Natural killer cell (primary cell): ENCODE measurements around the gene AGBL4. TPM values are rescaled to one million over a fixed set of nuclear protein-coding genes. Genes with fewer than 3 reads are reported as not detected.

ENCODE experiments used
- ATAC-seq, 3 donors: fragments of 150-1000 bp in 2 of 3; fragments of 200-7000 bp in 1 of 3; cut with Tn5 transposase; 1 replicate in 1 of 3; 2 replicates in 2 of 3; pipeline ENCODE4 v1.10.0; 2021; ENCODE audit warnings: mild to moderate bottlenecking in 2 of 3, moderate library complexity in 2 of 3
- DNase-seq, 2 donors: peaks; one replicate each; pipeline versions ENCODE4 v3.0.0 to v3.0.0-alpha.2; 2013 to 2021; ENCODE audit warnings: mixed read lengths in 1 of 2
- H3K27ac ChIP-seq: one replicate; pipeline ENCODE4 v1.5.1; 2013; ENCODE audit warnings: mild to moderate bottlenecking, low read length
- H3K27me3 ChIP-seq: one replicate; pipeline ENCODE4 v1.6.1; 2013; ENCODE audit warnings: low read length; ENCODE audit not compliant: control insufficient read depth, insufficient read depth
- H3K36me3 ChIP-seq: one replicate; pipeline ENCODE4 v1.6.1; 2013; ENCODE audit warnings: low read length; ENCODE audit not compliant: control insufficient read depth, insufficient read depth
- H3K4me1 ChIP-seq: one replicate; pipeline ENCODE4 v1.6.1; 2013; ENCODE audit warnings: low read length; ENCODE audit not compliant: control insufficient read depth, insufficient read depth
- H3K4me3 ChIP-seq: one replicate; pipeline ENCODE4 v1.5.1; 2013; ENCODE audit warnings: low read length
- H3K9me3 ChIP-seq: one replicate; pipeline ENCODE4 v1.6.1; 2013; ENCODE audit warnings: low read length; ENCODE audit not compliant: control insufficient read depth, insufficient read depth
- H3K27ac Mint-ChIP-seq, 2 donors: one replicate each; pipeline ENCODE4 v1.8.0; 2022; ENCODE audit warnings: mild to moderate bottlenecking in 2 of 2, mixed read lengths in 2 of 2, moderate library complexity in 1 of 2
- H3K27me3 Mint-ChIP-seq, 2 donors: one replicate each; pipeline ENCODE4 v1.8.0; 2022; ENCODE audit warnings: low read depth in 2 of 2, mixed read lengths in 2 of 2
- H3K36me3 Mint-ChIP-seq: one replicate; pipeline ENCODE4 v1.8.0; 2022; ENCODE audit warnings: mixed read lengths
- H3K4me1 Mint-ChIP-seq, 2 donors: one replicate each; pipeline ENCODE4 v1.8.0; 2022; ENCODE audit warnings: mixed read lengths in 2 of 2
- H3K4me3 Mint-ChIP-seq: one replicate; pipeline ENCODE4 v1.8.0; 2022; ENCODE audit warnings: mild to moderate bottlenecking, moderate library complexity, mixed read lengths
- H3K9me3 Mint-ChIP-seq, 2 donors: one replicate each; pipeline ENCODE4 v1.8.0; 2022; ENCODE audit warnings: mixed read lengths in 2 of 2
- CTCF ChIP-seq: fragments of 200-600 bp; IDR thresholded peaks from one replicate; pipeline ENCODE4 v1.8.0; 2022; ENCODE audit warnings: antibody characterized with exemption
- WGBS: methylation state at CpG from one replicate; pipeline ENCODE4 v1.1.7; 2013; ENCODE audit warnings: missing lambda C conversion rate; ENCODE audit not compliant: insufficient coverage; 5-methylcytosine and 5-hydroxymethylcytosine counted together
- intact Hi-C: fragments of 100-400 bp; cut with micrococcal nuclease; formaldehyde crosslinking; loops from one replicate; pipeline ENCODE4 v1.14.2; 2022
- total RNA-seq, 4 donors: library from RNA; stranded (reverse); fragments of 120-200 nt in 1 of 4; gene quantifications; one replicate each; pipeline versions ENCODE4 v1.2.3 to v1.2.4, GENCODE V29; 2013 to 2022

Gene AGBL4
- total RNA-seq, 3 donors from 2014 or later (not counting 1 experiment from before 2014, with no cell fraction given) = not detected

DNA sequence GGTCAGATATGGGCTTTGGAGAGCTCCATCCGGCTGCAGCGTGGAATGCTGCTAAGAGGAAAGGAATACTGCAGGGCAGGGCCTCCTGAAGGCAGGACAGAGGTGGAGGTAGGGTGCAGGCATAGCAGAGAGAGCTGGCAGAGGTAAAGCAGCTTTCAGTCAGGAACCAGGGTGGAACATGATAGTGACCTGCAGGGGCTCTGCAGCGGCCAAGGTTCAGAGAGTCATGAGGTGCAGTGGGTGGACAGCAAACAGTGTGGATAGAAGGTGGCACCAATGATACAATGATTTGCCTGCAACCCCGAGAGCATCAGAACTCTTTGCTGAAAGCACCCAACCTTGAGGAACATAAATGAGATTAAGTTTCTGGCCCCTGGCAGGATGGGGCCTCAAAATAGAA lies 1366.3 kb downstream of the AGBL4 start:
- Histone ChIP-seq H3K9me3 (no peaks in the 10 kb centered on the region), H3K36me3 (no peaks in the 10 kb centered on the region), H3K4me1 (no peaks in the 10 kb centered on the region), H3K27me3 (no peaks in the 10 kb centered on the region), H3K4me3 (no peak overlapping the region), H3K27ac (no peak overlapping the region)
- H3K27ac Mint-ChIP-seq = no peak overlapping the region
- H3K9me3 Mint-ChIP-seq = no peaks in the 10 kb centered on the region
- no peak overlapping the region for H3K4me3 Mint-ChIP-seq
- DNase-seq (no peak), ATAC-seq (no peak)
- intact Hi-C loops = no loop called here
- TF ChIP-seq CTCF = no peak
- H3K4me1 Mint-ChIP-seq = peaks cover 0 to 4% of the 10 kb centered on the region in 2 donors
- WGBS = 71% methylated on average over 4 of the region's 4 CpGs
- no peaks in the 10 kb centered on the region for H3K36me3 Mint-ChIP-seq
- H3K27me3 Mint-ChIP-seq = peaks cover 10 to 37% of the 10 kb centered on the region in 2 donors

DNA sequence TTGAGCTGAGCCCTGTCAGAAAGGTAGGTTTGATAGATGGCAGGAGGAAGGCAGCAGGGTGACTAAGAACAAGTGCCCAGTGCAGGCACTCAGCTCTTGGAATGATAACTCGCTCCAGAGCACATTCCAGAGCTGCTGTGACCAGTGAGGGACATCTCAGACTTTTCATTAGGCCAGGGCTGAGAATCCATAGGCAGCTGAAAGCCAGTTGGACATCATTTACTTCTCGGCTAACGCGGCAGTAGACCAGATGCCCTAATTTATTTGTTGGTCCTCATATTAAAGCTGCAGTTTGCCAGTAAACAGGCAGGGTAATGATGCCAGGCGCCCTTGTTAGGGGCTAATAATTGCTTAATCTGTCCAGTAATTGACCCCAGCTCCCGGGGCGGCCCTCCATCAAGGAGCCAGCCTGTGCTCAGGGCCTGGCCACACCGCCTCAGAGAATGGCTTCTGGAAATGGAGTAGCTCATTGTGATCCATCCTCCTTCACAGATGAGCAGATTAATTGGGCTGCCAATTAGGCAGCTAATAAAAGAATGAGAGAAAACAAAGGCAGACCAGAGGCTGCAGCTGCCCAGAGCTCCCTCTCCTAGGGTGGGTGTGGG lies 1369.0 kb downstream of the AGBL4 start:
- Histone ChIP-seq H3K9me3 (no peaks in the 10 kb centered on the region), H3K4me3 (no peak overlapping the region), H3K27ac (no peak overlapping the region), H3K36me3 (no peaks in the 10 kb centered on the region), H3K27me3 (no peaks in the 10 kb centered on the region), H3K4me1 (no peaks in the 10 kb centered on the region)
- Mint-ChIP-seq H3K27me3 (peaks cover 8 to 26% of the 10 kb centered on the region in 2 donors), H3K4me1 (peaks cover 0 to 4% of the 10 kb centered on the region in 2 donors), H3K9me3 (no peaks in the 10 kb centered on the region), H3K27ac (no peak overlapping the region), H3K4me3 (no peak overlapping the region), H3K36me3 (no peaks in the 10 kb centered on the region)
- intact Hi-C loops = no loop called here
- ATAC-seq (no peak), DNase-seq (no peak)
- no peak for TF ChIP-seq CTCF
- WGBS = 81% methylated on average over 8 of the region's 8 CpGs

- DNase-seq = no peak
- WGBS = 91% methylated on average over 6 of the region's 6 CpGs
- no peaks in the 10 kb centered on the region for H3K9me3 ChIP-seq
- Mint-ChIP-seq H3K4me1 (peaks cover 0 to 1% of the 10 kb centered on the region in 2 donors), H3K36me3 (no peaks in the 10 kb centered on the region), H3K27ac (no peak overlapping the region), H3K9me3 (no peaks in the 10 kb centered on the region), H3K27me3 (peaks cover 8 to 26% of the 10 kb centered on the region in 2 donors), H3K4me3 (no peak overlapping the region)
- intact Hi-C loops = no loop called here
- H3K27me3 ChIP-seq = no peaks in the 10 kb centered on the region
- no peak overlapping the region for H3K4me3 ChIP-seq
- no peaks in the 10 kb centered on the region for H3K4me1 ChIP-seq
- H3K27ac ChIP-seq = no peak overlapping the region
- TF ChIP-seq CTCF = no peak
- no peaks in the 10 kb centered on the region for H3K36me3 ChIP-seq
- no peak for ATAC-seq
These were observed 1371.4 kb downstream of the AGBL4 start for GRCh38 chr1:48652334-48652733.

- no peaks in the 10 kb centered on the region for H3K4me1 ChIP-seq
- no peak for DNase-seq
- H3K27me3 ChIP-seq = no peaks in the 10 kb centered on the region
- H3K27ac ChIP-seq = no peak overlapping the region
- no peaks in the 10 kb centered on the region for H3K4me1 Mint-ChIP-seq
- no peaks in the 10 kb centered on the region for H3K36me3 ChIP-seq
- no peak overlapping the region for H3K27ac Mint-ChIP-seq
- H3K9me3 ChIP-seq = no peaks in the 10 kb centered on the region
- whole genome bisulfite sequencing = 98% methylated on average over 3 of the region's 3 CpGs
- intact Hi-C loops = no loop called here
- no peak for ATAC-seq
- H3K4me3 Mint-ChIP-seq = no peak overlapping the region
- H3K4me3 ChIP-seq = no peak overlapping the region
- H3K27me3 Mint-ChIP-seq = peaks cover 12 to 19% of the 10 kb centered on the region in 2 donors
- H3K36me3 Mint-ChIP-seq = no peaks in the 10 kb centered on the region
- no peak for TF ChIP-seq CTCF
- H3K9me3 Mint-ChIP-seq = no peaks in the 10 kb centered on the region
These were observed 1373.9 kb downstream of the AGBL4 start for GRCh38 chr1:48649880-48650279.
